GM11168 (cell line): Measurements from ENCODE around the gene IRF9.

Experiments
- in situ Hi-C: fragments of 300-500 bp; cut with MboI; formaldehyde crosslinking; loops from one replicate; pipeline ENCODE4 v1.12.0; 2022; ENCODE audit warnings: low sequenced_read_pairs; ENCODE audit not compliant: unreplicated experiment

Gene IRF9, protein sequence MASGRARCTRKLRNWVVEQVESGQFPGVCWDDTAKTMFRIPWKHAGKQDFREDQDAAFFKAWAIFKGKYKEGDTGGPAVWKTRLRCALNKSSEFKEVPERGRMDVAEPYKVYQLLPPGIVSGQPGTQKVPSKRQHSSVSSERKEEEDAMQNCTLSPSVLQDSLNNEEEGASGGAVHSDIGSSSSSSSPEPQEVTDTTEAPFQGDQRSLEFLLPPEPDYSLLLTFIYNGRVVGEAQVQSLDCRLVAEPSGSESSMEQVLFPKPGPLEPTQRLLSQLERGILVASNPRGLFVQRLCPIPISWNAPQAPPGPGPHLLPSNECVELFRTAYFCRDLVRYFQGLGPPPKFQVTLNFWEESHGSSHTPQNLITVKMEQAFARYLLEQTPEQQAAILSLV

DNA sequence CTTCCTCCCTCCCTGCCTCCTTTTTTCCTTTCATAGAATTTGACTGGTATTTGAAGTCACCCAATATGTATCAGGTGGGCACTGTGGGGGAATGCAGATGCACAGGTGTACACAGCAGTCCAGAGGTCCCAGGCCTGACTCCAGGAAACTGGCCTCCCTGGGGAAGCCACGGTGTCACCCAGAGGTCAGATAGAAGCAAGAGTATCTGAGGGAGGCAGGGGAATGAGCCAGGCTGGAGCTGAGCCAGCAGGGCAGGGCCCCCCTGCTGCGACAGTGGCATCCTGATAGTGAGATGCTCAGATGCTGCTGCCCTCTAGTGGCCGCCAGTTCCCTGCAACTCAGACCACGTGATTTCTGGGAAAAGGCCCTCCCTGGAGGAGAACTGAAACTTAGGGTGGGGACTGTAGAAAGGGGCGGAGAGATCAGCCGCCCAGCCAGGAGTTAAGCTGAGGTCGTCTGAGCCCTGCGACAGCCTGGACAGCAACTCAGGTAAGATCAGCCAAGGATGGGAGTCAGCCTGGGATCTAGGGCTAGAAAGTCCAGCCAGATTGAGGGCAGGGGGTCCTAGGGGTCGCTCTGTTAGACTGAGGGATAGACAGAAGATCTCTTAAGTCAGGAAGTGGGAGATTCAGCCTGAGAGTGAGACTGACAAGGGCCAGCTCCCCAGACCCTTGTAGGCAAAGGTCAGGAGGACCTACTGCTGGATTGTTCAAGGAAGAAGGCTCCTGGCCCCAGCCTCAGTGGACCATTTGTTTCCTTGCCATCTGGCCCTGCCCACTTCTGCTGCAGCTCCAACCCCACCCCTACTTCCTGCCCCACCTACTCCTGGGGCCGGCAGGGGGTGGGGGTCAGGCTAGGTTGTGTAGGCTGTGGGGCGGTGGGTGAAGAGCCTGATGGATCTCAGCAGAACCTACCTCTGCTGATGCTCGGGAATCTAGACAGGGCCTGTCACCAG is at the start of gene IRF9:
Gene IRF9 (plus strand): TSS at position 416 of the 955 bp plus-strand sequence. CDS start 880 bp downstream, outside the sequence.
- in situ Hi-C loops: no loop called here

DNA sequence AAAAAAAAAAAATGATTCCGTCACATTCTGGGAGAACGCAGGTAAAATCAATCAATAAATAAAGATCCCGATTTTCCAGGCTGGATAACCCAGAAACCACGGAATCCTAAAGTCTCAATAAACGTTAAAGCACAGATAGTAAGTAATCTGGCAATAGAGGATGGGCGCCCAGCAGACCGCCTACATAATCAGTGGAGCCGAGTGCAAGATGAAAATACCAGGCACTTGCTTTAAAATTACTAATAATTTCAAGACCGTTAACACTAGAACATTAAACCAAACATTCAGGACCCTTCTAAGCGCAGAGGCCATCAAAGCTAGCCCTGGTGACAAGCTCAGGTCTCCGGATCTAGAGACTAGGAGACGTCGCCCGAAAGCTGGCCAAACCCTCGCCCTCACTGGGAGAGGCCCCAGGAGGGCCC is 47.7 kb upstream of the IRF9 start:
- in situ Hi-C loops: no loop called here

DNA sequence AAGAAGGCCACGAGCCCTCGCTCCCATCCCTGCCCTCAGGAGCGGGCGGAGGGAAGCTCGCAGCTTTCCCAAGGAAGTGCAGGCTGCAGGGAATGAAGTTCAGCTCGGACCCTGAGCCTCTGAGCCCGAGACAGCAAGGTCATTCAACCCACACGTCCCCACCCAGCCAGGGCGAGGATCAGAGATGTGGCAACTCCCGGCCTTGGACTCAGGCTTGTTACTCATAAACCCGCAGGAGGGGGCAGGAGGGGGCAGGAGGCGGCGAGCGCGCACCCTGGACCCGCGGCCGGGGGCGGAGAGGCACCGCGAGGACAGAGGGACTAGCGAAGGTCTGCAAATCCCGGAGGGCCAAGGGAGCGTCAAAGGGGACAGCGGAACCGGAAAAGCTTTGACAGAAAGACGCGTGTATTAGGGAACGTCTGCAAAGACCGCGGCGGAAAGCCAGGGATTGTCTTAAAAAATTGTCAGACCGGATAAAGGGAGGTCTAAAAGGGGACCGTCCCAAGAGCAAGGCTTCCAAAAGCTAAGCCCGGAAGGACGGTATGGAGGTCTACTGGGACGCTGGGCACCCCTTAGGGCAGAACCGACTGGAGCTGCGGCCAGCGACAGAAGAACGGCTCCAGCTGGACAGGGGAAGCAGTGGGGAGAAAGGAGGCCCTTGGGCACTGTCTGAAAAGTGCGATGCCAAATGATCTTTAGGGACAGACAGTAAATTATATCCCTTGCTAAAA is 47.1 kb upstream of the IRF9 start:
- in situ Hi-C loops: no loop called here

- in situ Hi-C loops: no loop called here
Measured at GRCh38 chr14:24114532-24115421, 46.3 kb upstream of the IRF9 start, which contains the start of the genes DCAF11 and NRL. TSS of gene DCAF11 (plus strand) at chr14:24114777. CDS start at chr14:24115595, 818 bp downstream. TSS of gene NRL (minus strand) at chr14:24114949. CDS start at chr14:24082848, 32,101 bp downstream.

DNA sequence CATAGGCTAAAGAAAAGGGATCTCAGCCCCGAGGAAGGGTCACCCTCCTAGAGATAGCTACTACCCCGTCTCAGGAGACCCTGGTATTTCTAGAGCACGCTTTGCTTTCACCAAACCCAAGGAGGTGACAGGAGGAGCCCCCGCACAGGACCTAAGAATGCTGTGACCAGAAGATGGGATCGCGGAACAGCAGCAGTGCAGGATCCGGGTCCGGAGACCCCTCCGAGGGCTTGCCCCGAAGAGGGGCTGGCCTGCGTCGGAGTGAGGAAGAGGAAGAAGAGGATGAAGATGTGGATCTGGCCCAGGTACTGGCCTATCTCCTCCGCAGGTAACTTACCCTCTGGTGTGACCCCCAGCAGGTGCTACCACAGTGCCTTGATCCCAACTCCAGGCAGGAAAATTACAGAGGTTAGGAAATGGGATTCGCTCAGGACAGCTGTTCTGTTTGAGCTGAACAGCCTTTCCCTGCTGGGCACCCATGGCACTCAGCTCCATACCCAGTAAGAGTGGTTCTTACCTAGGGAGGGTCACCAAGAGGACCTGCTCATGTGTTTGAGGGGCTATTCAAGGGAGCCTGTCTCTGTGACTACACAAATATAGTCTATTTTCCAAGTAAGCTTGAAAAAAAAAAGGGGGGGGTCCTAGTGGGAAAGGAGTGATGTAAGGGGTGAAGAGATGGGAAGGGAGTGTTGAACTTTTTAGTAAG is 45.5 kb upstream of the IRF9 start:
- in situ Hi-C loops: no loop called here

DNA sequence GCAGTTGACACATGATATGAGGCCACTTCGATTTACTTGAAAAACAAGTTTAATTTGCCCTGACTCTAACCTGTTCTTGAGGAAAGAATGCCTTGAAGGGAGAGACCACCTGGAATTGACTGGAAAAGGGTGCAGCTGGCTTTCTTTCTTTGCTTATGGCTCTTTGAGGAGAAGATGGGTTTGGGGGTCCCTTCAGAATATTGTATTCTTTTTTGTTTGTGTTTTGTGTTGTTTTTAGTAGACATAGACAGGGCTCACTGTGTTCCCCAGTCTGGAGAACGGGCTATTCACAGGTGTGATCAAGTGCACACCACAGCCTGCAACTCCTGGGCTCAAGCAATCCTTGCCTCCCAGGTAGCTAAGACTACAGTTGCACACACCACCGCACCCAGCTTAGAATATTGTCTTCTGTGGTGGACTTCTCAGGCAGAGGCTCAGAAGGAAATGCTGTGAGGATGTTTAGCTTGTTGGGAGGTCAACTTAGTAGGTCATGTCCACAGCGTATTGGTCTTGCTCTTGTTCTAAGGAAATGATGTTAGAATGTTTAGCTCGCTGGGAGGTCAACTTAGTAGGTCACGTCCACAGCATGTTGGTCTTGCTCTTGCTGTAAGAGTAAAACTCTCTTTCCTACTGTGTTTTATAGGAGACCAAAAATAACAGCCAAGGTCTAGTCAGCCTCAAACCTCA is 44.8 kb upstream of the IRF9 start:
- in situ Hi-C loops: no loop called here

DNA sequence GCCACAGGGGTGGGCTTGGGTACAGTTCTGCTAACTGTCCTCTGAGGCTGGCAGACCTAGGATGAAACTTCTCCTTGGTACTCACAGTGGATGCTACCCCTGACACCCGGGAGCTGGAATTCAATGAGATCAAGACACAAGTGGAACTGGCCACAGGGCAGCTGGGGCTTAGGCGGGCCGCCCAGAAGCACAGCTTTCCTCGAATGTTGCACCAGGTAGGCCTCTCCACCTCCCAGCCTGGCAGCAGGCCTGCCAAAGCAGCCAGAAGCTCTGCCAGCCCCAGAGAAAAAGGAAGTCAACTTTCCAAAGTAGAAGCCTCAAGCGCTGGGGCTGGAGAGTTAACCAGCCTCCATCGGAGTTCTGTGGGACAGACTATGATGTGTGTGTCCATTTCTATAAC is 43.9 kb upstream of the IRF9 start:
- in situ Hi-C loops: no loop called here

GRCh38 chr14:24119691-24120090 is 41.4 kb upstream of the IRF9 start:
- in situ Hi-C loops: no loop called here

- in situ Hi-C loops: no loop called here
Measured at GRCh38 chr14:24121210-24121609, 39.9 kb upstream of the IRF9 start.

- in situ Hi-C loops: no loop called here
Measured at GRCh38 chr14:24122416-24122815, 38.6 kb upstream of the IRF9 start.

DNA sequence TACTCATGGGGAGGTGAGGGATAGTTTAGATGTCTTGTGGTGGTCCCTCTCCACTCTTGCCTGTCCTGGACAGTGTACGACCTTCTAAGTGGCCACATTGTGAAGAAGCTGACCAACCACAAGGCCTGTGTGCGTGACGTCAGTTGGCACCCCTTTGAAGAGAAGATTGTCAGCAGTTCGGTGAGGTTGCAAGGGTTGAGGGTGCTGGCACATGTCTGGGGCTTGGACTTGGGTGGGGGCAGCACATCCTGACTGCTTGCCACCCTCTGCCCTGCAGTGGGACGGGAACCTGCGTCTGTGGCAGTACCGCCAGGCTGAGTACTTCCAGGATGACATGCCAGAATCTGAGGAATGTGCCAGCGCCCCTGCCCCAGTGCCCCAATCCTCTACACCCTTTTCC is 38.2 kb upstream of the IRF9 start:
- in situ Hi-C loops: no loop called here

GRCh38 chr14:24123424-24124417 is 37.3 kb upstream of the IRF9 start:
- in situ Hi-C loops: no loop called here

- in situ Hi-C loops: no loop called here
Measured at GRCh38 chr14:24126939-24127338, 34.1 kb upstream of the IRF9 start.

DNA sequence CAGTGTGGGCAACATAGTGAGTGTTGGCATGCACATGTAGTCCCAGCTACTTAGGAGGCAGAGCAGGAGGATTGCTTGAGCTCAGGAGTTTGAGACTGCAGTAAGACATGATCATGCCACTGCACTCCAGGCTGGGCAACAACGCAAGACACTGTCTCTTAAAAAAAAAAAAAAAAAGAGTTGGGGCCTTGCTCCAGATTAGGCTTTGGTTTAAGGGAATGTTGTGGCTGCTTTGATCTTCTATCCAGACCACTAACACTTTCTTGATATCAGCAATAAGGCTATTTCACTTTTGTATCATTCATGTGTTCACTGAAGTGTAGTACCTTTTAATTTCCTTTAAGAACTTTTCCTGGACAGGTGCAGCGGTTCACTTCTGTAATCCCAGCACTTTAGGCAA is 33.4 kb upstream of the IRF9 start:
- in situ Hi-C loops: no loop called here

DNA sequence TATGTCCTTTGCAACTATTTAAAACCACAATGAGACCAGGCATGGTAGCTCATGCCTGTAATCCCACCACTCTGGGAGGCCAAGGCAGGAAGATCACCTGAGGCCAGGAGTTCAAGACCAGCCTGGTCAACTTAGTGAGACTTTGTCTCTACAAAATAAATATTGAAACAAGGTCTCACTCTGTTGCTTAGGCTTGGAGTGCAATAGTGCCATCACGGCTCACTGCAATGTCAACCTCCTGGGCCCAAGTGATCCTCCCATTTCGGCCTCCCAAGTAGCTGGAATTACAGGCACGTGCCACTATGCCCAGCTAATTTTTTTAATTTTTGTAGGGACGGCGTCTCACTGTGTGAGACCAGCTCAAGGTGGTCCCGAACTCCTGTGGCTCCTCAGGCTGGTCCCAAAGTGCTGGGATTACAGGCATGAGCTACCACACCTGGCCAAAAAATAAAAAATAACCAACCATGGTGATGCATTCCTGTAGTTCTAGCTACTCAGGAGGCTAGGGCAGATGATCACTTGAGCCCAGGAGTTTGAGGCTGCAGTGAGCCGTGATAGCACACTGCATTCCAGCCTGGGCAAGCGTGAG is 31.6 kb upstream of the IRF9 start:
- in situ Hi-C loops: no loop called here

GRCh38 chr14:24130380-24130716 is 30.7 kb upstream of the IRF9 start, which contains the start of gene FITM1:
TSS of gene FITM1 (plus strand) at chr14:24130659. CDS start at chr14:24131564, 905 bp downstream.
- in situ Hi-C loops: no loop called here
